ENCODE measurements around the gene PHAX.
"Not testable (repeated sequence)": the region's sequence is repeated elsewhere in the genome, so short reads cannot be mapped to it uniquely, and the experiment has no call there.

PHAX gene

DNA sequence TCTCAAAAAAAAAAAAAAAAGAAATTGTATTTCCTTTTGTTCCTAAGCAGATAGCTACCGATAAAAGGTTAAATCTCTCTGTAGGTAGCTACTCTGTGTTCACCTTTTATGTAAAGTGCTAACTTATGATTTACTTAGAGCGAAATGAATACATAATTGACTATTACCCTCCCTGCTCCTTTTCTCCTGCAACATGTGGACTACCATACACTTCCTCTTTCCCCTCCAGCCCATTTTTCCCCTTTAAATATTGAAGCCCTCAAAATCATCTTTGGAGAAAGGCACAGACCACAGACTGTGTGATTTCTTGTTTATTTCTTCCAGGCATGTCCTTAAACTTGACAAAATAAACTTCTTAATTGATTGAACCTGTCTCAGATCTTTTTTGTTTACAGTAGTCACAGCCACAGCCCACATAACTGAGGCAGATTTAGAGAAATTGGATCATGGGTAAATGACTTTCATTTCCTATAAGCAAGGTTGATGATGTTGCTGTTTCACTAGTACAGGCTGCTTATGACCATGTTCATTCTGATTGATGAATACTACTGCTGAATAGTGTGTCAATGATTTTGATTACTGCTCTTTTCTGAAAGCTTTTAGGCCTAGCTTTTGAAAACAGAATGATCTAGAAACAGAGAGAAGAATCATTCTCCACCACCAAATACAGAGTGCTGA lies 59.2 kb downstream of the PHAX start:
- no peak for DNase-seq (ENCODE audit: low read depth)

DNA sequence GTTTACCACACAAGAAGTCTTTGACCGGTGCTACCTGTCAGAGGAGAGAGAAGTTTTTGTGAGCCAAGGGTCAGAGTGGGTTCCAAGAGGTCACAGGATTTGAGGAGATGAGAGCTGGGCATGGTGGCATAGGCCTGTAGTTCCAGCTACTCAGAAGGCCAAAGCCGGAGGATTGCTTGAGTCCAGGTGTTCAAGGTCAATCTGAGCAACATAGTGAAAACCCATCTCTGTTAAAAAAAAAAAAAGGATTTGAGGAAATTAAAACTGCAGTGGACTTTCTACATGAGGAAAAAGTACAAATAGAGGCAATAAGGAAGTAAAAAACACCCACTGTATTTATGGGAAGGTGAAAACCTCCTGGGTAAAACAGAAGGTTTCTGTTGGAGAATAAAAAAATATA lies 63.8 kb downstream of the PHAX start:
- DNase-seq (ENCODE audit: low read depth) = no peak

DNA sequence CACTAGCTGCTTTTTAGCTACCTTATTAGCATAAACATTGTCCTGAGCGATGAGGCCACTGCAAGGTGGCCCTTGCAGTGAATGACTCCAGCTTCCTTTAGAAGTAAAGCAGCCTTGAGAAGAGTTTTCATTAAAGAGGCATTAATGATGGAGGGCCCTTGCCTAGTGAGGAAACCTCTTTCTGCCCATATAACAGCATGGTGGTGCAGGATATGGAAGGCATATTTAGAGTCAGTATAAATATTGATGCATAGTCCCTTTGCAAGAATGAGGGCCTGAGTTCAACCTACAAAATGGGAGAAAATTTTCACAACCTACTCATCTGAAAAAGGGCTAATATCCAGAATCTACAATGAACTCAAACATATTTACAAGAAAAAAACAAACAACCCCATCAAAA lies 69.4 kb downstream of the PHAX start:
- DNase-seq (ENCODE audit: low read depth) = not testable (repeated sequence)

DNA sequence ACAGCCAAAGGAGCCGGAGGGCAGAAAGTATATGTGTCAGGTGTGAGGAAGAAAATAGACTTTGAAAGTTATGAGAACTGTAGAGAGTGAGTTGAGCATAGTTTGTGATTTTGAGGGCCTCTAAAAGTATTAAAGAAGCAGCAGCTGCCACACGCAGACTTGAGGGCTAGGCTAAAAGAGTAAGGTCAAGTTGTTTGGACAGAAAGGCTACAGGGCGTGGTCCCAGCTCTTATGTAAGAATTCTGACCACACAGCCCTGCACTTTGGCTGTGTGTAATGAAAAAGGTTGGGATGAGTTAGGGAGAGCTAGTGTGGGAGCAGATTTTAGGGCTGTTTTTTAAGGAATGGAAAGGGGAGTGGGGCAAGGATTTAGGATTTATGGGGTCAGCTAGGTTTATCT lies 70.9 kb downstream of the PHAX start:
- DNase-seq (ENCODE audit: low read depth) = not testable (repeated sequence)

DNA sequence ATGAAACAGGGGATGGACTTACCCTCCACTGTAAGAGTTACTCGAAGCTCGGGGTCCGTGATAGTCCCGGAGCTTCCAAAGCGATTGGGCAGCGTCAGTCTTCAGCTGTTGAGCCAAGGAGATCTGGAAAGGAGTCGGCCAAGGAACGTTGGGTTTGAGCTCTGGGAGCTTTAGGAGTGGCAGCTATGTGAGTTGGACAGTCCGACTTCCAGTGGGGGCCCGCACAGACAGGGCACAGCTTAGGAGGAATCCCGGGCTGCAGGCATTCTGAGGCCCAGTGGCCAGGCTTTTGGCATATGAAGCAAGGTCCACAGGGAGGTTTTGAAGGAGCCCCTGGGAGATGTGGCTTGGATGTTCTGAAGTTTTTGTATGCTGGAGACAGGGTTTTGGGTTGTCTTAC lies 72.7 kb downstream of the PHAX start:
- no peak for DNase-seq (ENCODE audit: low read depth)

DNA sequence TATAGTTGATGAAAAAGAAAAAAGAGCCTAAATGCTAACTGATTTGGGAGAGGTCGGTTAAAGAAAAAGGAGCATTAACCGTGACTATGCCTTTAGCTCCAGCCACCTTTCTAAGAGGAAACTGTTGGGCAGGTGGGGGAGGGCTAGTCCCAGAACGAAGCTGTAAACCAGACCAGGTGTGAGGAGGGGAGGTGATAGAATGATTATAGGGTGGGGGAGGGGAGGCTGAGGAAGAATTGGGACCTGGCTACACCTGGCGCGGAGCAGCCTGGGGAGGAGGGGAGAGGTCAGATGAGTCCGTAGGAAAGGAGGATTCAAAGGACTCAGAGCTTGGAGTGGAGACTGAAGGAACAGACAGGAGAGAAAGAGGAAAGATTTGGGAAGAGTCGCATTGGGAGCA lies 73.4 kb downstream of the PHAX start:
- DNase-seq (ENCODE audit: low read depth) = no peak

DNA sequence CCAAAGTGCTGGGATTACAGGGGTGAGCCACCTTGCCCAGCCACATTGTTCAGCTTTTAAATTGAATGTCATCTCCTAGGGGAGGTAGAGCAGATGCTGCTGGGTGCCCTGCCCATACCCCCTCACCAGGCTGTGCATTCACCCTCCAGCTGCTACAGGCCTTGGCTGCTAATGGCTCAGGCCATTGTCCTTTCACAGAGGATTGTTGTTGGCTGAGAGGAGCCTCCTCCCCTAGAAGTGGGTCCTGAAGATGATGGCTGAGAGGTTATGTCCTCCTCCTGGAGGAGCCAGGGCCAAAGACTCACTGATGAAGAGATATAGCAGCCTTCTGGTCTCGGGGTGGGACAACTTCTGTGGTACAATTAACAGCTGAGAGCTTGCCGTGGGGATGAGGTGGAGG lies 74.6 kb downstream of the PHAX start:
- DNase-seq (ENCODE audit: low read depth) = no peak

DNA sequence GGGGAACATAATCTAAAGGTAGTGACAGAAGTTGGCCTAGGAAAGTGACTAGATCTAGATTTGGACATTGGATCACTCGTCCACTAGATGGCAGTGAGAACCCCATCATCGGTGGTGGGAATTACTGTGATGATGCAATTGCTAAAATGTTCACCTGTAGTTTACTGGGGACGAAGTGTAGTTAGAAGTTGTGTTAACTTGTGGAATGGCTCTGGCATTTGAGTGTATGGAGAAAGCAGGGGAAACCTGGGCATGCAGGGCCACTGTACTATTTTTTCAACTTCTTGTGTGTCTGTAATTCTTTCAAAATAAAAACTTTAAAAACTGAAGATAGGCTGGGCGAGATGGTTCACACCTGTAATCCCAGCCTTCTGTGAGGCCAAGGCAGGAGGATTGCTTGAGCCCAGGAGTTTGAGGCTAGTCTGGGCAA lies 75.5 kb downstream of the PHAX start:
- peak; percentile 51 for DNase-seq (ENCODE audit: low read depth)

Measured in stimulated activated CD8-positive, alpha-beta memory T cell treated with anti-CD3 and anti-CD28 coated beads, Interleukin-12 subunit alpha, Interleukin-12 subunit beta, amount 100 ng/mL, for 1 hour (primary cell).